ENCODE measurements around the gene AANAT.
A peak's percentile ranks its signal among the peaks of the same experiment; 100 is the strongest.
"Not testable (repeated sequence)": the region's sequence is repeated elsewhere in the genome, so short reads cannot be mapped to it uniquely, and the experiment has no call there.

Gene AANAT

GRCh38 chr17:76514355-76514754 is 47.0 kb downstream of the AANAT start:
- not testable (repeated sequence) for H3K27me3 Mint-ChIP-seq; H3K36me3 Mint-ChIP-seq (ENCODE audit: low read depth)
- H3K27ac Mint-ChIP-seq = peak overlapping the region; percentile 97

GRCh38 chr17:76515274-76515949 is 48.0 kb downstream of the AANAT start:
- peak overlapping the region; percentile 69 for H3K4me3 Mint-ChIP-seq
- H3K9me3 Mint-ChIP-seq = no peaks in the 10 kb centered on the region
- peak overlapping the region; percentile 97 for H3K27ac Mint-ChIP-seq
- H3K36me3 Mint-ChIP-seq (ENCODE audit: low read depth) = no peaks in the 10 kb centered on the region
- no peaks in the 10 kb centered on the region for H3K27me3 Mint-ChIP-seq
- peaks cover 58% of the 10 kb centered on the region for H3K4me1 Mint-ChIP-seq (ENCODE audit: low read depth)

More at GRCh38 chr17:76514355-76514754, 47.0 kb downstream of the AANAT start:
- not testable (repeated sequence) for H3K9me3 Mint-ChIP-seq, H3K4me3 Mint-ChIP-seq
- H3K4me1 Mint-ChIP-seq (ENCODE audit: low read depth) = peaks cover 58% of the 10 kb centered on the region

GRCh38 chr17:76517638-76518038 is 50.2 kb downstream of the AANAT start:
- Mint-ChIP-seq H3K27ac (no peak overlapping the region), H3K4me3 (no peak overlapping the region), H3K27me3 (no peaks in the 10 kb centered on the region), H3K9me3 (no peaks in the 10 kb centered on the region), H3K36me3 (ENCODE audit: low read depth) (no peaks in the 10 kb centered on the region), H3K4me1 (ENCODE audit: low read depth) (peaks cover 47% of the 10 kb centered on the region)

GRCh38 chr17:76519048-76519966 is 51.9 kb downstream of the AANAT start:
- Mint-ChIP-seq H3K4me3 (no peak overlapping the region), H3K4me1 (ENCODE audit: low read depth) (peaks cover 38% of the 10 kb centered on the region), H3K36me3 (ENCODE audit: low read depth) (no peaks in the 10 kb centered on the region), H3K27ac (peak overlapping the region; percentile 38), H3K9me3 (no peaks in the 10 kb centered on the region), H3K27me3 (no peaks in the 10 kb centered on the region)

Measured in stimulated activated naive CD8-positive, alpha-beta T cell treated with anti-CD3 and anti-CD28 coated beads, Interleukin-15, Interleukin-2, amounts not matched to agents 100 ng/mL and 50 ng/mL, for 24 hours (primary cell).